ENCODE data around the gene TRH.

DNA sequence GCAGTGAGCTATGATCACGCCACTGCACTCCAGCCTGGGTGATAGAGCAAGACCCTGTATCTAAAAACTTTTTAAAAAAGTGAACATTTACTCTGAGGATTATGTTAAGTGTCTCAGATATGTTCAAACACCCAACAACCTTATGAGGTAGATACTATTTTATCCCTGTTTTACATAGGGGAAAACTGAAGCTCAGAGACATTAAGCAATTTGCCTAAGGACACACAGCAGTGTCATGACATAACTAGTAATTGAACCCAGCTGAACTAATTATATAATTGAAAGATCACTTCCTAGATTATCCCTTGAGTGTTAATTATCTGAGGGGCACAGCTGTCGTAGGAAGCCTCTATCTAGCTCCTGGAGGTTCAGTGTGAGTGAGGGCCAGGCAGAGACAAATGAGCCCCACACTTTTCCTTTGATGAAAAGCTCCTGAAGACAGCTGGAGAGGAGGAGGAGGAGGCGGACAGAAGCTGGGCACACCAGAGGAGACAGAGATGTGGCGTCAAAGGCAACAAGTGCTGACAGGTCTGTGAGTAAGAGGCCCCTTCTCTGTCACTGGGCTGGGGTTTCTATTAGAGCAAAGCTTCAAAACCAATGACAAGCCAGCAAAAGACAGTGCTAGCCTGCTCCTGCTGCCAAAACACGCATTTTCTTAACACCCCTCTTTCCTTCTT, 20.5 kb downstream of the TRH start:
- no peak for TF ChIP-seq EZH2 (IDR thresholded peaks at IDR 0.05; ENCODE audit: borderline replicate concordance, low read length)
- TF ChIP-seq, protein P1, sequence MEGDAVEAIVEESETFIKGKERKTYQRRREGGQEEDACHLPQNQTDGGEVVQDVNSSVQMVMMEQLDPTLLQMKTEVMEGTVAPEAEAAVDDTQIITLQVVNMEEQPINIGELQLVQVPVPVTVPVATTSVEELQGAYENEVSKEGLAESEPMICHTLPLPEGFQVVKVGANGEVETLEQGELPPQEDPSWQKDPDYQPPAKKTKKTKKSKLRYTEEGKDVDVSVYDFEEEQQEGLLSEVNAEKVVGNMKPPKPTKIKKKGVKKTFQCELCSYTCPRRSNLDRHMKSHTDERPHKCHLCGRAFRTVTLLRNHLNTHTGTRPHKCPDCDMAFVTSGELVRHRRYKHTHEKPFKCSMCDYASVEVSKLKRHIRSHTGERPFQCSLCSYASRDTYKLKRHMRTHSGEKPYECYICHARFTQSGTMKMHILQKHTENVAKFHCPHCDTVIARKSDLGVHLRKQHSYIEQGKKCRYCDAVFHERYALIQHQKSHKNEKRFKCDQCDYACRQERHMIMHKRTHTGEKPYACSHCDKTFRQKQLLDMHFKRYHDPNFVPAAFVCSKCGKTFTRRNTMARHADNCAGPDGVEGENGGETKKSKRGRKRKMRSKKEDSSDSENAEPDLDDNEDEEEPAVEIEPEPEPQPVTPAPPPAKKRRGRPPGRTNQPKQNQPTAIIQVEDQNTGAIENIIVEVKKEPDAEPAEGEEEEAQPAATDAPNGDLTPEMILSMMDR (IDR thresholded peaks at IDR 0.05; ENCODE audit: low read length) = no peak
